Mucosa of descending colon (tissue), 3 donors: Measurements from ENCODE around the gene KLF12. TPM values are rescaled to one million over a fixed set of nuclear protein-coding genes. Genes with fewer than 3 reads are reported as not detected.
A peak's percentile ranks its signal among the peaks of the same experiment; 100 is the strongest.

Experiments used
- ATAC-seq: fragments of 200-7000 bp; cut with Tn5 transposase; one replicate; pipeline ENCODE4 v1.9.1; 2020; ENCODE audit warnings: mild to moderate bottlenecking, moderate library complexity
- DNase-seq, 3 donors: peaks; one replicate each; pipeline ENCODE4 v3.0.0-alpha.2; 2020
- H3K36me3 ChIP-seq: fragments of 200-600 bp; one replicate; pipeline ENCODE4 v1.8.0; 2021; ENCODE audit warnings: low read depth, mild to moderate bottlenecking
- H3K4me1 ChIP-seq: fragments of 200-600 bp; one replicate; pipeline ENCODE4 v1.8.0; 2021; ENCODE audit warnings: low read depth, mild to moderate bottlenecking
- H3K4me3 ChIP-seq: fragments of 200-600 bp; one replicate; pipeline ENCODE4 v1.8.0; 2021; ENCODE audit warnings: mild to moderate bottlenecking
- H3K9me3 ChIP-seq: fragments of 200-600 bp; one replicate; pipeline ENCODE4 v1.8.0; 2021; ENCODE audit warnings: mild to moderate bottlenecking
- CTCF ChIP-seq: fragments of 200-600 bp; IDR thresholded peaks from one replicate; pipeline ENCODE4 v1.8.0; 2022; ENCODE audit warnings: antibody characterized with exemption, mild to moderate bottlenecking
- intact Hi-C, 2 donors: fragments of 100-400 bp; cut with DNase I in 1 of 2; cut with micrococcal nuclease in 1 of 2; formaldehyde crosslinking; loops; one replicate each; pipeline versions ENCODE4 v1.11.0 to v1.11.1; 2022; cut with DNase I, micrococcal nuclease
- total RNA-seq, 3 donors: library from RNA; stranded (reverse); fragmentation: NEBNext Ultra II Directional in 2 of 3; extraction: Animal tissue kit (Norgen Biotek cat#: 25700) in 2 of 3; gene quantifications; one replicate each; pipeline versions ENCODE4 v1.2.1 to v1.2.4, GENCODE V29; 2021 to 2023
- donor health status: DM: no; HTN: no; CAD: no; lungs with moderate emphysema.
- donor health status: DM: no; HTN: no; CAD: no.
- donor health status: DM: no; HTN: yes; CAD: no.

KLF12 gene
- total RNA-seq, 3 donors from 2014 or later: 7.4 to 14.1 (median 10.5) TPM

- Histone ChIP-seq H3K9me3 (no peaks in the 10 kb centered on the region), H3K36me3 (no peaks in the 10 kb centered on the region), H3K4me1 (peaks cover 22% of the 10 kb centered on the region), H3K4me3 (peak overlapping the region; percentile 60)
- DNase-seq (peak; percentile 43 to 69 (median 63)), ATAC-seq (no peak)
- intact Hi-C loops: loop anchor here in 1 of 2 donors (10.0 kb wide), 1 partner anchor 381 kb away; no protein-coding TSS in a partner anchor
- TF ChIP-seq CTCF: no peak
Measured at GRCh38 chr13:74136084-74136658, 2.0 kb upstream of the KLF12 start.

GRCh38 chr13:74135326-74136083 lies 1.3 kb upstream of the KLF12 start:
- Histone ChIP-seq H3K4me1 (peaks cover 23% of the 10 kb centered on the region), H3K4me3 (peak overlapping the region; percentile 60), H3K36me3 (no peaks in the 10 kb centered on the region), H3K9me3 (no peaks in the 10 kb centered on the region)
- peak; percentile 78 to 86 (median 84) for DNase-seq
- ATAC-seq: peak; percentile 69
- intact Hi-C loops: loop anchor here in 1 of 2 donors (10.0 kb wide), 1 partner anchor 381 kb away; no protein-coding TSS in a partner anchor
- TF ChIP-seq CTCF: no peak

- Histone ChIP-seq H3K4me1 (peaks cover 26% of the 10 kb centered on the region), H3K9me3 (no peaks in the 10 kb centered on the region), H3K4me3 (peak overlapping the region; percentile 60), H3K36me3 (no peaks in the 10 kb centered on the region)
- peak; percentile 72 to 84 (median 82) for DNase-seq
- TF ChIP-seq CTCF: no peak
- ATAC-seq: peak; percentile 61
- intact Hi-C loops: loop anchor here in 1 of 2 donors (10.0 kb wide), 1 partner anchor 380 kb away; no protein-coding TSS in a partner anchor
Measured at GRCh38 chr13:74134777-74135325, 647 bp upstream of the KLF12 start.

- Histone ChIP-seq H3K9me3 (no peaks in the 10 kb centered on the region), H3K4me3 (peak overlapping the region; percentile 60), H3K36me3 (no peaks in the 10 kb centered on the region), H3K4me1 (peaks cover 34% of the 10 kb centered on the region)
- TF ChIP-seq CTCF: no peak
- intact Hi-C loops: loop anchor here in 1 of 2 donors (10.0 kb wide), 1 partner anchor 379 kb away; no protein-coding TSS in a partner anchor
- ATAC-seq (peak; percentile 53), DNase-seq (peak; percentile 82 to 93 (median 82))
Measured at GRCh38 chr13:74133657-74134201, 475 bp downstream of the KLF12 start.

- Histone ChIP-seq H3K9me3 (no peaks in the 10 kb centered on the region), H3K4me3 (peak overlapping the region; percentile 17), H3K4me1 (peaks cover 34% of the 10 kb centered on the region), H3K36me3 (no peaks in the 10 kb centered on the region)
- intact Hi-C loops: loop anchor here in 1 of 2 donors (10.0 kb wide), 1 partner anchor 378 kb away; no protein-coding TSS in a partner anchor
- TF ChIP-seq CTCF: no peak
- no peak for ATAC-seq
- DNase-seq: peak; percentile 36 to 63 (median 47)
Measured at GRCh38 chr13:74132776-74133656, 1.2 kb downstream of the KLF12 start.
